22Rv1 (cell line): ENCODE measurements around the gene KCNIP3.
"Not testable (repeated sequence)": the region's sequence is repeated elsewhere in the genome, so short reads cannot be mapped to it uniquely, and the experiment has no call there.

ENCODE experiments used
- ZFX ChIP-seq: fragments of 450-650 bp; IDR thresholded peaks from 2 replicates; pipeline ENCODE4 v1.6.1; 2017; ENCODE audit warnings: antibody characterized with exemption, borderline replicate concordance
- TF ChIP-seq, protein P1 (sequence below): fragments of 450-650 bp; IDR thresholded peaks from 2 replicates; pipeline ENCODE4 v1.5.1; 2017; ENCODE audit warnings: mild to moderate bottlenecking

- TF ChIP-seq, protein P1, sequence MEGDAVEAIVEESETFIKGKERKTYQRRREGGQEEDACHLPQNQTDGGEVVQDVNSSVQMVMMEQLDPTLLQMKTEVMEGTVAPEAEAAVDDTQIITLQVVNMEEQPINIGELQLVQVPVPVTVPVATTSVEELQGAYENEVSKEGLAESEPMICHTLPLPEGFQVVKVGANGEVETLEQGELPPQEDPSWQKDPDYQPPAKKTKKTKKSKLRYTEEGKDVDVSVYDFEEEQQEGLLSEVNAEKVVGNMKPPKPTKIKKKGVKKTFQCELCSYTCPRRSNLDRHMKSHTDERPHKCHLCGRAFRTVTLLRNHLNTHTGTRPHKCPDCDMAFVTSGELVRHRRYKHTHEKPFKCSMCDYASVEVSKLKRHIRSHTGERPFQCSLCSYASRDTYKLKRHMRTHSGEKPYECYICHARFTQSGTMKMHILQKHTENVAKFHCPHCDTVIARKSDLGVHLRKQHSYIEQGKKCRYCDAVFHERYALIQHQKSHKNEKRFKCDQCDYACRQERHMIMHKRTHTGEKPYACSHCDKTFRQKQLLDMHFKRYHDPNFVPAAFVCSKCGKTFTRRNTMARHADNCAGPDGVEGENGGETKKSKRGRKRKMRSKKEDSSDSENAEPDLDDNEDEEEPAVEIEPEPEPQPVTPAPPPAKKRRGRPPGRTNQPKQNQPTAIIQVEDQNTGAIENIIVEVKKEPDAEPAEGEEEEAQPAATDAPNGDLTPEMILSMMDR, result not testable (repeated sequence)
- not testable (repeated sequence) for TF ChIP-seq ZFX
These were observed 107.5 kb downstream of the KCNIP3 start for GRCh38 chr2:95404676-95405075.
